Measurements from ENCODE around the gene ZNRF2.

DNA sequence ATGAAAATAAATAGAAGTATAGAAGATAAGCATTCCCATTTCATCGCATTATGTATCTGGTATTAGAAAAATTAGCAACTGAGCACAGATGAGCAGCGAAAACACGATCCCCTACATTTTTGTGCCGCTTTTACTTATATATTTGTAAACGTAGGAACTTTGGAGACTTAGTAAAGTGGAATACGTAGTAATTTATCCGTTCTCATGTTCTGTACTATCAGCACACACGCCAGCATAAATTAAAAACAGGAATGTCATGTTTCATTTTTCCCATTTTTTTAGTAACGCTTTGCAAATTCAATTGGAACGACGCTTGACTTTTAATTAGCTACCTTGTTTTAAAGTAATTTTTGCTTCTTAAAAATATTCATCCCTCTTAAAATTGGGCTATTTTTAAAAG, 2.4 kb downstream of the ZNRF2 start:
- TF ChIP-seq, protein P1, sequence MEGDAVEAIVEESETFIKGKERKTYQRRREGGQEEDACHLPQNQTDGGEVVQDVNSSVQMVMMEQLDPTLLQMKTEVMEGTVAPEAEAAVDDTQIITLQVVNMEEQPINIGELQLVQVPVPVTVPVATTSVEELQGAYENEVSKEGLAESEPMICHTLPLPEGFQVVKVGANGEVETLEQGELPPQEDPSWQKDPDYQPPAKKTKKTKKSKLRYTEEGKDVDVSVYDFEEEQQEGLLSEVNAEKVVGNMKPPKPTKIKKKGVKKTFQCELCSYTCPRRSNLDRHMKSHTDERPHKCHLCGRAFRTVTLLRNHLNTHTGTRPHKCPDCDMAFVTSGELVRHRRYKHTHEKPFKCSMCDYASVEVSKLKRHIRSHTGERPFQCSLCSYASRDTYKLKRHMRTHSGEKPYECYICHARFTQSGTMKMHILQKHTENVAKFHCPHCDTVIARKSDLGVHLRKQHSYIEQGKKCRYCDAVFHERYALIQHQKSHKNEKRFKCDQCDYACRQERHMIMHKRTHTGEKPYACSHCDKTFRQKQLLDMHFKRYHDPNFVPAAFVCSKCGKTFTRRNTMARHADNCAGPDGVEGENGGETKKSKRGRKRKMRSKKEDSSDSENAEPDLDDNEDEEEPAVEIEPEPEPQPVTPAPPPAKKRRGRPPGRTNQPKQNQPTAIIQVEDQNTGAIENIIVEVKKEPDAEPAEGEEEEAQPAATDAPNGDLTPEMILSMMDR (IDR thresholded peaks at IDR 0.05; ENCODE audit: low read length): no peak
- TF ChIP-seq EZH2 (optimal IDR thresholded peaks at IDR 0.05; ENCODE audit: low read depth, low read length): no peak
- TF ChIP-seq EZH2phosphoT487 (IDR thresholded peaks at IDR 0.05; ENCODE audit: low read length): no peak
